BJ (cell line): ENCODE results near the gene CD164L2. TPM values are rescaled to one million over a fixed set of nuclear protein-coding genes. Genes with fewer than 3 reads are reported as not detected.

ENCODE experiments used
- CTCF ChIA-PET: fragments of 350-600 bp; formaldehyde crosslinking; extraction: SDS; loops from one replicate; lab custom pipeline; 2021; ENCODE audit warnings: antibody characterized with exemption, inconsistent platforms; lab: Yijun Ruan, JAX
- POLR2A ChIA-PET: fragments of 300-600 bp; sonication (Branson Sonifier 250); formaldehyde crosslinking; extraction: SDS; loops from one replicate; lab custom pipeline; 2021; ENCODE audit warnings: antibody characterized with exemption; lab: Charles Lee
- DNase-seq: peaks from one replicate; pipeline ENCODE4 v3.0.0-alpha.2; 2011; ENCODE audit warnings: low read depth
- H3K27me3 ChIP-seq: 2 replicates; pipeline ENCODE4 v1.6.0; 2011; ENCODE audit warnings: low read length; ENCODE audit not compliant: control insufficient read depth, insufficient read depth
- H3K36me3 ChIP-seq: 2 replicates; pipeline ENCODE4 v1.5.1; 2011; ENCODE audit warnings: low read length; ENCODE audit not compliant: control insufficient read depth, insufficient read depth
- H3K4me3 ChIP-seq: 2 replicates; pipeline ENCODE4 v1.5.1; 2011; ENCODE audit warnings: low read depth, mild to moderate bottlenecking, control low read depth, low read length
- polyA plus RNA-seq: library from polyadenylated mRNA; depleted of rRNA; stranded (reverse); fragments of >200 nt; gene quantifications from 2 replicates; pipeline ENCODE4 v1.2.3, GENCODE V29; 2011
- TF ChIP-seq, protein P1 (sequence below): IDR thresholded peaks from 2 replicates; pipeline ENCODE4 v1.5.1; 2011; ENCODE audit warnings: low read depth, mild to moderate bottlenecking, control low read depth, inconsistent platforms, low read length, moderate library complexity; ENCODE audit not compliant: insufficient read depth

Gene CD164L2
- polyA plus RNA-seq, 1 experiment: not detected

DNA sequence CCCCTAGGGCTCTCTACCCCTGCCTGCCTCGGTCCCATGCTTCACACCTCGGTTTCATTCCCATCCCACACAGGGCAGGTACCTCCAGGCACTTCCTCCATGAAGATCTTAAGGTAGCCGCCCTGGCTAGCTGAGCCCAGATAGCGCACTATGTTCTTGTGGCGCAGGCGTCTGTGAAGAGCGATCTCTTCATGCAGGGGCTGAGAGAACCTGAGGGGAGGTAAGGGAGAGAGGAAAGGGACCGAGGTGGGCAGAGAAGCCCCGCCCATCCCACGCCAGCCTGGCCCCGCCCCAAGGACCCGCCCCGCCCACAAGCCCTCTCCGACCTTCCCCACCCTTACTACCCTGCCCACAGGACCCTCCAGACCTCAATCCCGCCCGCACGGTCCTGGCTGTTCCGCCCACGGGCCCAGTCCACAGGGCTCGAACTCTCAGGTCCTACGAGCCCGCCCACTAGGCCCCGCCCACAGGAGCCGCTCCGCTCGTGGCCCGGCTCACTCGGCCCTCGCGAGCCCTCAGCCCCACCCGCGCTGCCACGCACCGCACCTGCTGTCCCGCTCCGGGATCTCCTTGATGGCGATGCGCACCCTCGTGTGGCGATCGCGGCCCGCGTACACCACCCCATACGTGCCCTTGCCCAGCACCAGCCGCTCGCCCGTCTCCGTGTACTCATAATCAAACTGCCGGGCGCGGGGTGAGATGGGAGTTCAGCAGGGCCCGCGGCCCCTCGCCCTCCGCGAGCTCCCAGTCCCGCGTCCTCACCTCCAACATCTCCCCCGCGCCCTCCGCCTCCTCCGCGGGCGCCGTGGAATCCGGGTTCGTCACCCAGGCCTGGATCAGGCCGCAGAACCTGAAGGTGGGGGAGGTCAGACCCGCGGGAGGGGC, 22.7 kb downstream of the CD164L2 start:
- no peak for DNase-seq
- ChIA-PET POLR2A (no interaction called here), CTCF (interaction anchor here (1.8 to 6.1 kb wide), 4 partner anchors 28 to 61 kb away, joined by 5 to 60 read pairs (median 14); no protein-coding TSS in a partner anchor)
- Histone ChIP-seq H3K4me3 (no peak overlapping the region), H3K36me3 (peaks cover 38% of the 10 kb centered on the region), H3K27me3 (no peaks in the 10 kb centered on the region)
- TF ChIP-seq, protein P1, sequence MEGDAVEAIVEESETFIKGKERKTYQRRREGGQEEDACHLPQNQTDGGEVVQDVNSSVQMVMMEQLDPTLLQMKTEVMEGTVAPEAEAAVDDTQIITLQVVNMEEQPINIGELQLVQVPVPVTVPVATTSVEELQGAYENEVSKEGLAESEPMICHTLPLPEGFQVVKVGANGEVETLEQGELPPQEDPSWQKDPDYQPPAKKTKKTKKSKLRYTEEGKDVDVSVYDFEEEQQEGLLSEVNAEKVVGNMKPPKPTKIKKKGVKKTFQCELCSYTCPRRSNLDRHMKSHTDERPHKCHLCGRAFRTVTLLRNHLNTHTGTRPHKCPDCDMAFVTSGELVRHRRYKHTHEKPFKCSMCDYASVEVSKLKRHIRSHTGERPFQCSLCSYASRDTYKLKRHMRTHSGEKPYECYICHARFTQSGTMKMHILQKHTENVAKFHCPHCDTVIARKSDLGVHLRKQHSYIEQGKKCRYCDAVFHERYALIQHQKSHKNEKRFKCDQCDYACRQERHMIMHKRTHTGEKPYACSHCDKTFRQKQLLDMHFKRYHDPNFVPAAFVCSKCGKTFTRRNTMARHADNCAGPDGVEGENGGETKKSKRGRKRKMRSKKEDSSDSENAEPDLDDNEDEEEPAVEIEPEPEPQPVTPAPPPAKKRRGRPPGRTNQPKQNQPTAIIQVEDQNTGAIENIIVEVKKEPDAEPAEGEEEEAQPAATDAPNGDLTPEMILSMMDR: no peak

DNA sequence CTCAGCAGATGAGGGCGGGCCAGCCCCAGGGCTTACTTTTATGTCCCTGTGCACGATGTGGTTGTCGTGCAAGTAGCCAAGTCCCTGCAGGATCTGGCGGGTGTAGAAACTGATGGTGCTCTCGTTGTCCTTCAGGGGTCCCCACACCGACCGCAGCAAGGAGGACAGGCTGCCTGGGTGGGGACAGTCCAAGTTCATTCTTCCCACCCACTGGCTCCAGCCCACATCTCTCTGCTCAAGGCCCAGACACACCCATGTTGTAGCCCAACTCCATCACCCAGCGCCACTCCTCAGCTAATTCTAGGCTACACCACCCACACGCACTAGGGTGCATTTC, 23.3 kb downstream of the CD164L2 start:
- CTCF ChIA-PET: interaction anchor here (1.8 to 6.1 kb wide), 2 partner anchors 32 to 61 kb away, joined by 5 to 60 read pairs; no protein-coding TSS in a partner anchor

DNA sequence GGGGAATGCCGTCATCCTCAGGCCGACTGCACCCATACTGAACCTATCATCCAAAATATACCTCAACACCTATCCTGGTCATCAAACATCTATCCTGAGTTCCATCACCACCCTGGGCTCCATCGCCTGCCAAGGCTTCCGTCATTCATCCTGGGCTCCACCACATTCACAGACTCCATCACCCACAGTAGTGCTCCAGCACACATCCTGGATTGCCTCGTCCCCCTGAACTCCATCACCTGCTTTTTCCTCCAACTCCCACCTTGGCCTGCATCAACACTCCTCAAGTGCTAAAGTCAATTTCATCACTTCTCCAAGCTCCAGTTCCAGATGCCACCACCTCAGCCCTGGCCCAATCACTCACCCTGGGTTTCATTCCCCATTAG, 24.2 kb downstream of the CD164L2 start:
- Histone ChIP-seq H3K27me3 (no peaks in the 10 kb centered on the region), H3K36me3 (peaks cover 42% of the 10 kb centered on the region), H3K4me3 (no peak overlapping the region)
- no peak for DNase-seq
- ChIA-PET POLR2A (no interaction called here), CTCF (interaction anchor here (1.5 to 6.1 kb wide), 13 partner anchors 7 to 247 kb away, joined by 4 to 60 read pairs (median 12); partner anchors contain the start of genes GPR3 and MAP3K6)
- TF ChIP-seq, protein P1: no peak

More for the DNA sequence above, 23.3 kb downstream of the CD164L2 start:
- Histone ChIP-seq H3K27me3 (no peaks in the 10 kb centered on the region), H3K36me3 (peaks cover 42% of the 10 kb centered on the region), H3K4me3 (no peak overlapping the region)
- POLR2A ChIA-PET: no interaction called here
- no peak for DNase-seq
- TF ChIP-seq, protein P1: no peak

DNA sequence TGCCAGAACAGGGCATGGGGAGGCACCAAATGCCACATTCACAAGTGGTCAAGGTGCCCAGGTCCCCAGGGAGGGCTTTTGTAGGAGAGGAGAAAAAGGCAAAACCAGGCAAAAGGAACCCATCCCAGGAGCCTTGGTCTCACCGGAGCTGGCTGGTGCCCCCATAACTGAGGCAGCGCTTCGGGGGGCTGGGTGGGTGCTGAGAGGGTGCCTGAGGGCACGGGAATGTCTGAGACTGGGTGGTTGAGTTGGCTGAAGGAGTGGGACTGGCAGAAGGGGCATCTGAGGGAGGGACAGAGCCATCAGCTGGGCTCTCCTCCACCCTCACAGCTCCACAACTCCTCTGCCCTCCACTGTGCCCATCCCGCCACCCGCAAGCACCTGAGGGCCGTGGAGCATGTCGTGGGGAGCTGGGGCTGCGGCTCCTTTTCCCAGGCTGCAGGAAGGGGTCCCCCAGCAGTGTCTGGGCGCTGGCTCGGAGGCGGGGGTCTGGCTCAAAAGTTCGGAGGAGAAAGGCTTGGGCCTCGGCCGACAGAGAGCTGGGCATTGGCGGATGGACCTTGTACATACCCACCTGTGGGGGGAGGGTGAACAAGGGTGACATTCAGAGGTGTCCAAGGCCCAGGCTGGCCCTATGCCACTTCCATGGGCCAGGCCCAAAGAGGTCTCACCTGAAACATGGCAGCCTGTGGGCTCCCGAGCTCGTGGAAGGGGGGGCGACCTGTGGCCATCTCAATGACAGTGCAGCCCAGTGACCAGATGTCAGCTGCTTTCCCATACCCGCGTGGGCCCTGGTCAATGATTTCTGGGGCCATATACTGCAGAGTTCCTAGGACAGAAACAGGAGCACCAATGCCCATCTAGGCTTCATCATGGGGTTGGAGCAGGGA, 24.9 kb downstream of the CD164L2 start:
- no peaks in the 10 kb centered on the region for H3K27me3 ChIP-seq
- ChIA-PET POLR2A (no interaction called here), CTCF (interaction anchor here (0.6 to 6.1 kb wide), 23 partner anchors 8 to 432 kb away, joined by 3 to 60 read pairs (median 8); partner anchors contain the start of genes GPR3, MAP3K6 and SYTL1)
- H3K36me3 ChIP-seq: peaks cover 40% of the 10 kb centered on the region
- no peak for DNase-seq
- TF ChIP-seq, protein P1: no peak
- H3K4me3 ChIP-seq: no peak overlapping the region
